ENCODE data around the gene EPHB2.

The EPHB2 gene

GRCh38 chr1:22699681-22700520, 10.7 kb upstream of the EPHB2 start:
- Histone ChIP-seq H3K4me3 (ENCODE audit: low read length) (no peak overlapping the region), H3K27me3 (replicated peaks; ENCODE audit: insufficient read depth, low read length) (peaks cover 60% of the 10 kb centered on the region), H3K27ac (ENCODE audit: low read length) (no peak overlapping the region), H3F3A (ENCODE audit: insufficient read depth, low read length) (no peaks in the 10 kb centered on the region), H3K4me2 (ENCODE audit: low read depth, low read length) (no peak overlapping the region), H3K9ac (ENCODE audit: low read length) (no peak overlapping the region), H3K9me2 (replicated peaks; ENCODE audit: insufficient read depth, low read length) (no peaks in the 10 kb centered on the region), H3K79me2 (ENCODE audit: low read length) (no peaks in the 10 kb centered on the region), H3K9me3 (replicated peaks; ENCODE audit: insufficient read depth, low read length) (no peaks in the 10 kb centered on the region), H3K36me3 (replicated peaks; ENCODE audit: insufficient read depth, low read length) (no peaks in the 10 kb centered on the region), H2AFZ (ENCODE audit: low read length) (no peak overlapping the region), H4K20me1 (ENCODE audit: insufficient read depth, low read length) (no peaks in the 10 kb centered on the region), H3K4me1 (ENCODE audit: low read length) (no peaks in the 10 kb centered on the region)
- DNase-seq: no peak
- TF ChIP-seq EZH2phosphoT487 (IDR thresholded peaks at IDR 0.05; ENCODE audit: low read length) (no peak), EZH2 (optimal IDR thresholded peaks at IDR 0.05; ENCODE audit: low read depth, low read length) (no peak), CTCF (IDR thresholded peaks at IDR 0.05; ENCODE audit: low read length) (no peak)

- no peak overlapping the region for H3K9ac ChIP-seq (ENCODE audit: low read length)
- H3F3A ChIP-seq (ENCODE audit: insufficient read depth, low read length): no peaks in the 10 kb centered on the region
- H3K4me2 ChIP-seq (ENCODE audit: low read depth, low read length): no peak overlapping the region
- no peaks in the 10 kb centered on the region for H3K9me3 ChIP-seq (replicated peaks; ENCODE audit: insufficient read depth, low read length)
- H2AFZ ChIP-seq (ENCODE audit: low read length): no peak overlapping the region
- H4K20me1 ChIP-seq (ENCODE audit: insufficient read depth, low read length): no peaks in the 10 kb centered on the region
- DNase-seq: no peak
- no peaks in the 10 kb centered on the region for H3K79me2 ChIP-seq (ENCODE audit: low read length)
- TF ChIP-seq EZH2 (optimal IDR thresholded peaks at IDR 0.05; ENCODE audit: low read depth, low read length): no peak
- TF ChIP-seq EZH2phosphoT487 (IDR thresholded peaks at IDR 0.05; ENCODE audit: low read length): no peak
- TF ChIP-seq CTCF (IDR thresholded peaks at IDR 0.05; ENCODE audit: low read length): no peak
- peaks cover 62% of the 10 kb centered on the region for H3K27me3 ChIP-seq (replicated peaks; ENCODE audit: insufficient read depth, low read length)
- no peaks in the 10 kb centered on the region for H3K9me2 ChIP-seq (replicated peaks; ENCODE audit: insufficient read depth, low read length)
- H3K27ac ChIP-seq (ENCODE audit: low read length): no peak overlapping the region
- no peaks in the 10 kb centered on the region for H3K4me1 ChIP-seq (ENCODE audit: low read length)
- H3K36me3 ChIP-seq (replicated peaks; ENCODE audit: insufficient read depth, low read length): no peaks in the 10 kb centered on the region
- no peak overlapping the region for H3K4me3 ChIP-seq (ENCODE audit: low read length)
Measured at GRCh38 chr1:22702296-22703085, 8.1 kb upstream of the EPHB2 start.

GRCh38 chr1:22704440-22705067, 6.1 kb upstream of the EPHB2 start:
- Histone ChIP-seq H3K9ac (ENCODE audit: low read length) (no peak overlapping the region), H3K4me1 (ENCODE audit: low read length) (no peaks in the 10 kb centered on the region), H2AFZ (ENCODE audit: low read length) (no peak overlapping the region), H3K27me3 (replicated peaks; ENCODE audit: insufficient read depth, low read length) (peaks cover 73% of the 10 kb centered on the region), H3K79me2 (ENCODE audit: low read length) (no peaks in the 10 kb centered on the region), H3F3A (ENCODE audit: insufficient read depth, low read length) (no peaks in the 10 kb centered on the region), H3K4me2 (ENCODE audit: low read depth, low read length) (no peak overlapping the region), H3K27ac (ENCODE audit: low read length) (no peak overlapping the region), H4K20me1 (ENCODE audit: insufficient read depth, low read length) (no peaks in the 10 kb centered on the region), H3K9me3 (replicated peaks; ENCODE audit: insufficient read depth, low read length) (no peaks in the 10 kb centered on the region), H3K36me3 (replicated peaks; ENCODE audit: insufficient read depth, low read length) (no peaks in the 10 kb centered on the region), H3K4me3 (ENCODE audit: low read length) (no peak overlapping the region), H3K9me2 (replicated peaks; ENCODE audit: insufficient read depth, low read length) (no peaks in the 10 kb centered on the region)
- DNase-seq: peak; percentile 72
- peak; percentile 78 for TF ChIP-seq CTCF (IDR thresholded peaks at IDR 0.05; ENCODE audit: low read length)
- TF ChIP-seq EZH2 (optimal IDR thresholded peaks at IDR 0.05; ENCODE audit: low read depth, low read length): no peak

Measured in MM.1S (cell line).